M059J (cell line): Measurements from ENCODE around the gene ZFPL1. TPM values are rescaled to one million over a fixed set of nuclear protein-coding genes. Genes with fewer than 3 reads are reported as not detected.

Experiments
- DNase-seq: peaks from one replicate; pipeline ENCODE4 v3.0.0-alpha.2; 2012; ENCODE audit warnings: low read depth
- total RNA-seq: library from RNA; depleted of rRNA; stranded (reverse); fragments of >200 nt; shearing (Covaris generic); gene quantifications from 2 replicates; pipeline ENCODE4 v1.2.3, GENCODE V29; 2014; rRNA removed

ZFPL1 gene
- total RNA-seq: 83.4 and 96.0 TPM in 2 replicates

GRCh38 chr11:65083834-65084597 is at the start of gene ZFPL1, which contains the start of gene CDCA5:
TSS of gene ZFPL1 (plus strand) at chr11:65084222. CDS start at chr11:65084699, 477 bp downstream.
TSS of gene CDCA5 (minus strand) at chr11:65084040. CDS start at chr11:65083978, 62 bp downstream.
- DNase-seq: peak; percentile 94

GRCh38 chr11:65034423-65034822 is 49.6 kb upstream of the ZFPL1 start:
- DNase-seq: no peak

DNA sequence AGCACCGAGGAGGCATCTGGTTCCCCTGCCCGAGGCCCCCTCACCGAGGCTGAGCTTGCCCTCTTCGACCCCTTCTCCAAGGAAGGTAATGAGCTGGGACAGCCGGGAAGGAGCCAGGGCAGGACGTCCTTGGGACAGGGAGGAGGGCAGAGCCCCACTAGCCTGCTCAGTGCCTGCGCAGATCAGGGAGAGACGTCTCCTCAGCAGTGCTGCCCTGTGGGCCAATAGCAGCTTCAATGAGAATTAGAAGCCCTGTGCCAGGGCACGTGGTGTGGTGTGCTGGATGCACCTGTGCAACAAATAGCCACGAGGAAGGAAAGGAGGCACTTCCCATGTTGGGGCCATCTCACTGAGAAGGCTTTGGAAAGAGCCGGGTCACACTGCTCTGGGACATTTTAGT is 48.4 kb upstream of the ZFPL1 start:
- DNase-seq: no peak

- DNase-seq: peak; percentile 20
Observed at GRCh38 chr11:65036931-65037330, 47.1 kb upstream of the ZFPL1 start.

DNA sequence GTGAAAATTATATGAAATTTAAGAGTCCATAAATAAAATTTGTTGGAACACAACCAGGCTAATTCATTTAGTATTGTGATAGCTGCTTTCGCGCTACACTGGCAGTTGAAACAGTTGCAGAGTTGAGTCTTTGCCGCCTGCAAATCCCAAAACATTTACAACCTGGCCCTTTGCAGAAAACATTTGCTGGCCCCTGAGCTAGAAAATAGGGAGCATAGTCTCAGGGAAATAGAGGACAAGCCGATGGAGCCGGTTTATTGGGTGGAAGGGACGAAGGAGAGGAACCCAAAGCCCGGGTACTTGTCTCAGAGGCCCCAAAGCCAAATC is 43.5 kb upstream of the ZFPL1 start:
- DNase-seq: no peak

DNA sequence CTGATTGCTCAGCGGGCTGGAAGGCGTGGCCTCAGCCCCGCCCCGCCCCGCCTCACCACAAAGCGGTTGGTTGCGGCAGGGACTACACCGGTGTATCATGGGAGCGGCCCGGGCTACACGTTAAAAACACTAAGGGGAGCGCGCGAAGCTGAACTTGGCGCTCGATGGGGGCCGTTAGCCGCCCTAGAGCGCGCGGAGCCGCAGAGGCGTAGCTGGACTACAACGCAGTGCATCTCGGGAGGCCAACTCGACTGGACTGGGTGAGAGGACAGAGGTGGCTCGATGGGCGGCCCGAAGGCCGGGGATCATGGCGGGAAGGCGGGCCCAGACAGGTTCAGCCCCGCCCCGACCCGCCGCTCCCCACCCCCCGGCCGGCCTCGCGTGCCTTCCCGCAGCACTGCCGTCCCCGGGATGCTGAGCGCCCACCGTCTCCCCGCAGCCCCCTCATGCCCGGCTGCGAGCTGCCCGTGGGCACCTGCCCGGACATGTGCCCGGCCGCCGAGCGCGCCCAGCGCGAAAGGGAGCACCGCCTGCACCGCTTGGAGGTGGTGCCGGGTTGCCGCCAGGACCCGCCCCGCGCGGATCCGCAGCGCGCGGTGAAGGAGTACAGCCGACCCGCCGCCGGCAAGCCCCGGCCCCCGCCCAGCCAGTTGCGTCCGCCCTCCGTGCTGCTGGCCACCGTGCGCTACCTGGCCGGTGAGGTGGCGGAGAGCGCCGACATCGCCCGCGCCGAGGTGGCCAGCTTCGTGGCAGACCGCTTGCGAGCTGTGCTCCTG is 43.0 kb upstream of the ZFPL1 start, which contains the start of gene SAC3D1:
TSS of gene SAC3D1 (plus strand) at position 364 of the 776 bp plus-strand sequence. CDS start at position 447, 83 bp downstream.
- DNase-seq: peak; percentile 98

GRCh38 chr11:65042891-65043290 is 41.1 kb upstream of the ZFPL1 start:
- no peak for DNase-seq

DNA sequence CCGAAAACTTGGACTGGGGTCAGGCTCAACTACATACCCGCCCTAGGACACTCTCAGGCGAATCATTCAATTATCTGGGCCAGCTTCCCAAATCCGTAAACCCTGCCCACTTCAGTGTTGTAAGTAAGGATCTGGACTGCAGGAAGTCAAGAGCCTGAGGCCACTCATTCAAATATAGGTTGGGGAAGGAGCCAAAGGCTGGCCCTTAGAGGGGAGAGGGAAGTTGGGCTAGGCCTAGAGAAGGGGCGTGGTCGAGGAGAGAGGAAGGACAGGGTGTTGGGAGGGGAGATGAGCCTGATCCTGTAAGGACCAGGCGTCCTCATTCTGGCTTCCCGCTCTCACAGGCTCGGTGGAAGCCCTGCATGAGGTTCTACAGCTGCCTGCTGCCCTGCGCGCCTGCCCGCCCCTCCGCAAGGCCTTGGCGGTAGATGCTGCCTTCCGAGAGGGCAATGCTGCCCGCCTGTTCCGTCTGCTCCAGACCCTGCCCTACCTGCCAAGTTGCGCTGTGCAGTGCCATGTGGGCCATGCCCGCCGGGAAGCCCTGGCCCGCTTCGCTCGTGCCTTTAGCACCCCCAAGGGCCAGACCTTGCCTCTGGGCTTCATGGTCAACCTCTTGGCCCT is 40.0 kb upstream of the ZFPL1 start:
- DNase-seq: peak; percentile 71

DNA sequence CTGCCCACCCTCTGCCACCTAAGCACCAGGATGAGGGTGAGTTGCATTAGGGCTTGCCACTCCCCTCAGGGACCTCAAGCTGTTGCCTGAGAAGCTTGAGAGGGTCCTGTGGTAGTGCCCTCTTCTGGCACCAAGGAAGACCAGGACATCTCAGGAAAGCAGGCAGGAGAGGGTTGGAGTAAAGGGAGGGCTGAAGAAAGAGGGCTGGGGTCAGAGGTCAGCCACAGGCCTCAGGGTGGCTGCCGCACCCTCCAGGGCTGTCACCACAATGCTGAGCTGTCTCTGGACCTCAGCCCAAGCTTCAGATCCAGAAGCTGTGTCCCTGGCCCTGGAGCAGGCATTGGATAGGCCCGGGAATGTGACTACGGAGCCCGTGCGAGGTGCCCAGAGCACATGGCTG is 39.0 kb upstream of the ZFPL1 start:
- no peak for DNase-seq

GRCh38 chr11:65045728-65046127 is 38.3 kb upstream of the ZFPL1 start:
- DNase-seq: no peak

DNA sequence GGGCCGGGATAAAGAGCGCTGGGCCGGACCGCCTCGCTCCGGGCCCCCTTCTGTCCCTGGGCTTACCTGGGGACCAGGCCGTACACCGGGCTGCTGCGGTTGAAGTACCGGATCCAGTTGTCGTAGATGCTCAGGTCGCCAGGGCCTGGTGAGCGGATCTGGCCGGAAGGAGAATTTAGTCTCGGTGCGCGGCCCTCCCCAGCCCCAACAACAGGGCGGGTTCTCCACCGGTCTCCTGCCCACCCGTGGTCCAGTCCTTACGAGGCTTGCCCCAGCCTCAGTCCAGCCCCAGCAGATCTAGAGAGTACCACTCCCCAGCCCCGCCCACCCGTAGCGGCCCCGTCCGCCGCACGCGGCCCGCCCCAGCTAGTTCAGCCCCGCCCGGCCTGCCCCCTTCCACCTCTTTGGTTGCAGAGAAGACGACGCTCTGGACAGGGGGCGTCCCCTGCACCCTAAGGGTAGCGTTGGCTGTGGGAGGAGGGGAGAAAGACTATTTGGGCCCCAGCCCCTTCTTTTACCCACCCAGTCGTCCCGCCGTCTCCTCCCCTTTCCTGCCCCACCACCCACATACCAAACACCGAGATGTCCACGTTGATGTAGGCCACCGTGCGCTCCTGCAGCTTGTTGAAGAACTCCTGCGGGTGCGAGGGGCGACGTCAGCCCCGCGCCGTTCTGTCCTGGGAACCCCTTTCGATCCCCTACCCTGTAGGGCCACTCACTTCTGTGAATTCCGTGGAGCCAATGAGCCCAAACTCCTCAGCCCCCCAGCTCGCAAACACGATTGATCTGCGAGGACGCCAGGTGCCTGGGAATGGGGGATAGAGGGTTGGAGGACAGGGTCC is 36.2 kb upstream of the ZFPL1 start:
- no peak for DNase-seq

- no peak for DNase-seq
Observed at GRCh38 chr11:65051398-65051858, 32.6 kb upstream of the ZFPL1 start.

DNA sequence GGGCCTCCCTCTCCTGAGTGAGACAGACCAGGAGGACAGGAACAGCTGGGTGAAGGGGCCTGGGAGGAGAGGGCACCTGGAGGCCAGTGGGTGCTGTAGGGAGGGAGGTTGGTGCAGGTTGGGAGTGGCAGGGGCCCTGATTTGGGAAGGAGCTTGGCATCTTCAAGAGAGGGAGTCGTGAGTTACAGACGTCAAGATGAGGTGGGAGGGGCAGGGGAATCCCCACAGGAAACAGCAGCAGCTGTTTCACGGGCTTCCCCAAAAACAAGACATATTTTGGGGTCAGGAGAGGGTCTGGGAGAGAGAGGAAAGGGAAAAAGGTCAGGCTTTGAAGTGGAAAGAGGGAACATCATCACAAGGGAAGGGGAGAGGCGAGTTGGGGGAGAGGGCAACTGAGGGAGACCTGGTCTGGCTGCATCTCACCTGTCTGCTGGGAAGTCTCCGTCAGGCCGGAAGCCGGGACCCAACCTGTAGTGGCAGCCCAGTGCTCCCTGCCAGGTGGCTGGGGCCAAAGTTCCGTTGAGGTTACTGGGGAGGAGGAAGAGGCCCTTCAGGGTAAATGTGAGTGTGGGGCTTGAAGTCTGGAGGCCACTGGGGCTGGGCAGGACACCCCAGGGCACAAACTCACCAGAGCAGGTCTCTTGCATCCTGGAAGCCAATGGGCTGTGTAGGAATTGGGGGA is 30.1 kb upstream of the ZFPL1 start:
- DNase-seq: no peak

DNA sequence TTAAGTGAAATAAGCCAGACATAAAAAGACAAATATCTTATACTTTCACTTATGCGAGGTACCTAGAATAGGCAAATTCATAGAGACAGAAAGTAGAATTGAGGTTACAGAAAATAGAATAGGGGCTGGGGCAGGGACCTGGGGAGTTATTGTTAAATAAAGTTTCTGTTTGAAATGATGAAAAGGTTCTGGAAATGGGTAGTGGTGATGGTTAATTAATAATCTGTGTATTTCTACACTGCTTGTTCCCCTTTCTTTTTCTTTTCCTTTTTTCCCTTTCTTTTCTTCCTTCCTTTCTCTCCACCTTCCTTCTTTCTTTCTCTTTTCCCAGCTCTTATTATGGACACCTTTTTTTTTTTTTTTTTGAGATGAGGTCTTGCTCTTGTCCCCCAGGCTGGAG is 28.5 kb upstream of the ZFPL1 start:
- DNase-seq: no peak

GRCh38 chr11:65056999-65057398 is 27.0 kb upstream of the ZFPL1 start:
- no peak for DNase-seq

DNA sequence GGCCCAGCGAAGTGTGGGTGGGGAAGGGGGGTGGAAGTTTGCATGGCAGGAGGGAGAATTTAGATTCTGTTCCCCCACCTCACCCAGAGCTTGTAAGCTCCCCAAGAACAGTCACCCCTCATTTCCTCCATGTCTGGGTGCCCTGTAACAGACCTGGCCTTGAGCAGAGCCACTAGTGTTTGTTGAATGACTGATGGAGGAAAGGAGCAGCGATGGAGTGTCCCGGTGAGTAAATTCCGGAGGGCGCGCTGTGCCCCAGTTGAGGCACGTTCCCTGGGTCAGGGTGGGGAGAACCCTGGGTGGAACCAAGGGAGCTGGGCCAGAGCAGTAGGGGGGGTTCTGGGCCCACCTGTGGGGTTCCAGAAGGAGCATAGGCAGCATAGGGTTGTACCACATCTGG is 26.5 kb upstream of the ZFPL1 start:
- no peak for DNase-seq

GRCh38 chr11:65058012-65058411 is 26.0 kb upstream of the ZFPL1 start:
- DNase-seq: no peak

- no peak for DNase-seq
Observed at GRCh38 chr11:65058419-65059054, 25.5 kb upstream of the ZFPL1 start, which contains the start of gene NAALADL1. TSS of gene NAALADL1 (minus strand) at chr11:65058553. CDS start at chr11:65058521, 32 bp downstream.

- DNase-seq: no peak
Observed at GRCh38 chr11:65059523-65059922, 24.5 kb upstream of the ZFPL1 start.
